ENCODE results near the gene IQGAP2. TPM values are rescaled to one million over a fixed set of nuclear protein-coding genes. Genes with fewer than 3 reads are reported as not detected.
"Not testable (repeated sequence)": the region's sequence is repeated elsewhere in the genome, so short reads cannot be mapped to it uniquely, and the experiment has no call there.

Gene IQGAP2
- total RNA-seq, 1 experiment from 2014 or later = not detected

DNA sequence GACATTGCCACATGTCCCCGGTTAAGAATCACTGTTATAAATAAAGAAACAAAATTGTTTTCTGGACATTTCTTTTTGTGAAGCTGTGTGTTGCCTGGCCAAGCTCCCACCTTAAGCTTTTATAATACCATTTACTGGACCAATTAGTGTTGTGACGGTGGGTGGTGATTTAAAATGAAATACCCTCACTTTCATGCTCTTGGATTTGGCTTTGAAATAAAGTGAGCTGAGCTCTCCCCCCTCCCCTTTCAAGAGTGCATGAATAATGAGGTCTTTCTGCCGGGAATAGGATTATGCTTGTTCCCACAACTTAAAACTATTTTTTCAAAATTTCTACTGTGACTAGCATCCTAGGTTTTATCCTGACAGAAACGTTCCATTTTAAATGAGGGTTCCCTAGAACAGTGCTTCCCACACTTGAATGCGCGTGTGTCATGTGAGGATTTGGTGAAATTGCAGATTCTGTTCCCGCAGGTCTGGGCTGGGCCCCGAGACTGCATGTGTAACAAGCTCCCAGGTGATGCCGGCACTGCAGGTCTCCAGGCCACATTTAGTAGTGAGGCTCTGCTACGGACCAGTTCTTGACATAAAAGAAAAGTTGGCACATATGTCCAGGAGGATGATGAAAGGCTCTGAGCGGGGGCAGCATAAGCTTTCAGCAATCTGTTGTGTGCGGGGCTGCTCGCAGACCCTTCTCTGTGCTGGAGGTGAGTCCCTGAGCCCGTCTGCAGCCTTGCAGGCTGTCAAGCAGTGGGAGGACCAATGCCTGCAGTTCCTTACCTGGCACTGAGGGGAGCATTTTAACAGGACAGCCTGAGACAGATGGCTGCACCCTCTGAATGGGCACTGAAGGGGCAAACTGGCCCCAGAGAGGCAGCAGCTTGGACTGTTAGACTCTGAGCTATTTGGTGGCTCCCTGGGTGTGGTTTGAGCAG, 24.4 kb downstream of the IQGAP2 start:
- Histone ChIP-seq H3K79me2 (ENCODE audit: low read length) (no peaks in the 10 kb centered on the region), H3K9me2 (replicated peaks; ENCODE audit: low read length) (no peaks in the 10 kb centered on the region), H3K36me3 (ENCODE audit: low read depth, low read length) (no peaks in the 10 kb centered on the region), H3K9me3 (ENCODE audit: low read length) (no peaks in the 10 kb centered on the region), H3K27me3 (ENCODE audit: low read length) (peaks cover 57% of the 10 kb centered on the region), H3K4me2 (ENCODE audit: low read length) (no peak overlapping the region), H3K4me1 (ENCODE audit: insufficient read depth, low read length) (no peaks in the 10 kb centered on the region), H3K9ac (ENCODE audit: low read length) (no peak overlapping the region), H2AFZ (ENCODE audit: low read length) (no peak overlapping the region), H3K4me3 (ENCODE audit: low read length) (no peak overlapping the region), H4K20me1 (ENCODE audit: low read length) (no peaks in the 10 kb centered on the region), H3K27ac (ENCODE audit: low read length) (no peak overlapping the region), H3F3A (ENCODE audit: low read length, unreplicated experiment) (no peaks in the 10 kb centered on the region)
- intact Hi-C loops (cut with micrococcal nuclease) = no loop called here
- POLR2A ChIA-PET (ENCODE audit: unreplicated experiment) = no interaction called here
- no TSS peak for BruUV-seq (replicated peaks)
- ATAC-seq (no peak), DNase-seq (no peak)
- CTCF ChIA-PET = no interaction called here
- TF ChIP-seq EZH2 (IDR thresholded peaks at IDR 0.05; ENCODE audit: low read length, unreplicated experiment) = no peak
- no peak for TF ChIP-seq CTCF (conservative IDR thresholded peaks at IDR 0.05; ENCODE audit: low read depth, low read length)
- no peak for TF ChIP-seq EZH2phosphoT487 (IDR thresholded peaks at IDR 0.05; ENCODE audit: borderline replicate concordance, low read length)

- H3K79me2 ChIP-seq (ENCODE audit: low read length); H3K27ac ChIP-seq (ENCODE audit: low read length); H3K9me3 ChIP-seq (ENCODE audit: low read length); H3K4me1 ChIP-seq (ENCODE audit: insufficient read depth, low read length); H3K9ac ChIP-seq (ENCODE audit: low read length); H3F3A ChIP-seq (ENCODE audit: low read length, unreplicated experiment); ATAC-seq; H3K4me2 ChIP-seq (ENCODE audit: low read length); intact Hi-C loops (cut with micrococcal nuclease); H3K4me3 ChIP-seq (ENCODE audit: low read length); POLR2A ChIA-PET (ENCODE audit: unreplicated experiment); CTCF ChIA-PET; DNase-seq; H4K20me1 ChIP-seq (ENCODE audit: low read length); H3K36me3 ChIP-seq (ENCODE audit: low read depth, low read length); BruUV-seq (replicated peaks); H3K9me2 ChIP-seq (replicated peaks; ENCODE audit: low read length); H2AFZ ChIP-seq (ENCODE audit: low read length): not testable (repeated sequence)
- H3K27me3 ChIP-seq (ENCODE audit: low read length) = peaks cover 47% of the 10 kb centered on the region
Measured at GRCh38 chr5:76428550-76428949, 25.5 kb downstream of the IQGAP2 start.

DNA sequence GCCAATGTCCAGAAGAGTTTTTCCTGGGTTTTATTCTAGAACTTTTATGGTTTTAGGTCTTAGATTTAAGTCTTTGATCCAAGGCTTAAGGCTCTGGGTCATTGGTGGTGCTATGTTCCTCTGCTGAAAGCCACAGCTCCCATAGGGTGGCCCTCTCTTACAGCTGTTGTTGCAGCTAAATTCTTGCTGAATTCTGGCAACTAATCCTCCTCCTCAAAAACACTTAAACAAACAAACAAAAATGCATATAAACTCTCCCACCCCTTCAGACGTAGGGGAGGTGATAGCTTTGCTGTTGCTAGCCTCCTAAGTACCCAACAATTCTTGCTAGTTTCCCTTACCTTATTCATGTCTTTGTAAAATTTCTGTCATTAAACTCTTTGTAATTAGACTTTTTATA, 30.2 kb downstream of the IQGAP2 start:
- ATAC-seq = no peak
- H3K27ac ChIP-seq (ENCODE audit: low read length) = no peak overlapping the region
- no peaks in the 10 kb centered on the region for H3K79me2 ChIP-seq (ENCODE audit: low read length)
- no peak overlapping the region for H3K4me3 ChIP-seq (ENCODE audit: low read length)
- no peaks in the 10 kb centered on the region for H3K4me1 ChIP-seq (ENCODE audit: insufficient read depth, low read length)
- H4K20me1 ChIP-seq (ENCODE audit: low read length) = no peaks in the 10 kb centered on the region
- no peaks in the 10 kb centered on the region for H3K9me3 ChIP-seq (ENCODE audit: low read length)
- DNase-seq = no peak
- no peaks in the 10 kb centered on the region for H3K9me2 ChIP-seq (replicated peaks; ENCODE audit: low read length)
- no TSS peak for BruUV-seq (replicated peaks)
- no peaks in the 10 kb centered on the region for H3K36me3 ChIP-seq (ENCODE audit: low read depth, low read length)
- H3K4me2 ChIP-seq (ENCODE audit: low read length) = no peak overlapping the region
- no peaks in the 10 kb centered on the region for H3F3A ChIP-seq (ENCODE audit: low read length, unreplicated experiment)
- TF ChIP-seq EZH2phosphoT487 (IDR thresholded peaks at IDR 0.05; ENCODE audit: borderline replicate concordance, low read length) = no peak
- no peak for TF ChIP-seq CTCF (conservative IDR thresholded peaks at IDR 0.05; ENCODE audit: low read depth, low read length)
- no peak for TF ChIP-seq EZH2 (IDR thresholded peaks at IDR 0.05; ENCODE audit: low read length, unreplicated experiment)
- ChIA-PET POLR2A (ENCODE audit: unreplicated experiment) (no interaction called here), CTCF (no interaction called here)
- no peak overlapping the region for H2AFZ ChIP-seq (ENCODE audit: low read length)
- peaks cover 9% of the 10 kb centered on the region; the same call in 1 of the 2 replicates for H3K27me3 ChIP-seq (ENCODE audit: low read length)
- intact Hi-C loops (cut with micrococcal nuclease) = no loop called here
- H3K9ac ChIP-seq (ENCODE audit: low read length) = no peak overlapping the region

GRCh38 chr5:76437507-76437906, 34.4 kb downstream of the IQGAP2 start:
- H3F3A ChIP-seq (ENCODE audit: low read length, unreplicated experiment); H3K4me1 ChIP-seq (ENCODE audit: insufficient read depth, low read length); H3K36me3 ChIP-seq (ENCODE audit: low read depth, low read length); H3K4me3 ChIP-seq (ENCODE audit: low read length); CTCF ChIA-PET; H3K27ac ChIP-seq (ENCODE audit: low read length); H3K9ac ChIP-seq (ENCODE audit: low read length); H4K20me1 ChIP-seq (ENCODE audit: low read length); POLR2A ChIA-PET (ENCODE audit: unreplicated experiment); intact Hi-C loops (cut with micrococcal nuclease); H3K4me2 ChIP-seq (ENCODE audit: low read length); H3K79me2 ChIP-seq (ENCODE audit: low read length); BruUV-seq (replicated peaks); DNase-seq; ATAC-seq; H3K9me3 ChIP-seq (ENCODE audit: low read length); H2AFZ ChIP-seq (ENCODE audit: low read length); H3K9me2 ChIP-seq (replicated peaks; ENCODE audit: low read length): not testable (repeated sequence)
- H3K27me3 ChIP-seq (ENCODE audit: low read length) = peaks cover 34% of the 10 kb centered on the region

All from PC-3 (cell line).